Gastrocnemius medialis (tissue), 4 donors: Measurements from ENCODE around the gene PRAMEF4. TPM values are rescaled to one million over a fixed set of nuclear protein-coding genes. Genes with fewer than 3 reads are reported as not detected.
"Not testable (repeated sequence)": the region's sequence is repeated elsewhere in the genome, so short reads cannot be mapped to it uniquely, and the experiment has no call there.

ENCODE experiments used
- ATAC-seq, 2 donors: fragments of 150-250 bp; one replicate each; pipeline ENCODE4 v1.9.1; 2016
- DNase-seq, 2 donors: peaks; one replicate each; pipeline ENCODE4 v3.0.0-alpha.2; 2019
- H3K27ac ChIP-seq, 4 donors: fragments of 200-600 bp; sonication (generic); 1 replicate in 1 of 4; 2 replicates in 3 of 4; pipeline ENCODE4 v1.5.1; 2016 to 2018; ENCODE audit warnings: mild to moderate bottlenecking in 2 of 4, moderate library complexity in 1 of 4
- H3K27me3 ChIP-seq, 3 donors: fragments of 200-600 bp; sonication (generic) in 2 of 3; 1 replicate in 1 of 3; 2 replicates in 2 of 3; pipeline versions ENCODE4 v1.5.1 to v1.6.0; 2016 to 2019; ENCODE audit warnings: mild to moderate bottlenecking in 1 of 3, moderate library complexity in 1 of 3
- H3K36me3 ChIP-seq, 2 donors: fragments of 200-600 bp; sonication (generic) in 1 of 2; one replicate each; pipeline ENCODE4 v1.5.1; 2017 to 2018
- H3K4me1 ChIP-seq, 2 donors: fragments of 200-600 bp; sonication (generic) in 1 of 2; one replicate each; pipeline ENCODE4 v1.5.1; 2016 to 2017; ENCODE audit warnings: mild to moderate bottlenecking in 2 of 2
- H3K4me3 ChIP-seq, 4 donors: fragments of 200-600 bp; sonication (generic) in 3 of 4; 1 replicate in 1 of 4; 2 replicates in 3 of 4; pipeline ENCODE4 v1.5.1; 2016 to 2019; ENCODE audit warnings: mild to moderate bottlenecking in 2 of 4
- H3K9me3 ChIP-seq, 3 donors: fragments of 200-600 bp; sonication (generic) in 2 of 3; 1 replicate in 1 of 3; 2 replicates in 2 of 3; pipeline ENCODE4 v1.5.1; 2016 to 2019
- CTCF ChIP-seq, 5 experiments: fragments of 450-650 bp in 3 of 5; fragments of 200-600 bp in 2 of 5; sonication (generic) in 2 of 5; IDR thresholded peaks in 4 of 5; conservative IDR thresholded peaks in 1 of 5; 1 replicate in 4 of 5; 2 replicates in 1 of 5; pipeline ENCODE4 v1.5.1; 2016 to 2019; ENCODE audit warnings: antibody characterized with exemption in 5 of 5, mild to moderate bottlenecking in 3 of 5, moderate library complexity in 3 of 5
- in situ Hi-C, 4 donors: fragments of 200-750 bp; cut with MboI; loops; one replicate each; pipeline versions ENCODE4 v1.15.0 to v1.8.0; 2017; ENCODE audit warnings: low sequenced_read_pairs in 4 of 4
- intact Hi-C: fragments of 100-400 bp; cut with DNase I; formaldehyde crosslinking; loops from one replicate; pipeline ENCODE4 v1.15.1; 2023; ENCODE audit warnings: low total_unique reads
- total RNA-seq, 4 donors: library from RNA; depleted of rRNA; stranded (reverse); fragments of >200 nt; gene quantifications; one replicate each; pipeline versions ENCODE4 v1.1.0 to v1.2.3, GENCODE V29; 2016

The PRAMEF4 gene
- total RNA-seq, result not detected

GRCh38 chr1:12886101-12886500 lies at the start of gene PRAMEF4:
PRAMEF4 (minus strand) TSS chr1:12886201; CDS start chr1:12883394, 2,807 bp downstream.
- H3K27ac ChIP-seq, H3K4me1 ChIP-seq, DNase-seq, H3K4me3 ChIP-seq, intact Hi-C loops, ATAC-seq, H3K27me3 ChIP-seq, H3K9me3 ChIP-seq, H3K36me3 ChIP-seq, in situ Hi-C loops: not testable (repeated sequence)

- in situ Hi-C loops, ATAC-seq, DNase-seq, H3K27ac ChIP-seq, H3K4me3 ChIP-seq, H3K36me3 ChIP-seq, H3K9me3 ChIP-seq, H3K4me1 ChIP-seq, intact Hi-C loops, H3K27me3 ChIP-seq: not testable (repeated sequence)
Measured at GRCh38 chr1:12924368-12924767, 38.4 kb upstream of the PRAMEF4 start.

- in situ Hi-C loops, DNase-seq, ATAC-seq, H3K36me3 ChIP-seq, H3K9me3 ChIP-seq, H3K4me3 ChIP-seq, H3K4me1 ChIP-seq, intact Hi-C loops, H3K27me3 ChIP-seq, H3K27ac ChIP-seq: not testable (repeated sequence)
- TF ChIP-seq CTCF (IDR thresholded peaks at IDR 0.05 in 4 of 5, conservative IDR thresholded peaks at IDR 0.05 in 1 of 5), result peak in 1 of 5 experiments; percentile 20
Measured at GRCh38 chr1:12921749-12922148, 35.7 kb upstream of the PRAMEF4 start.

- intact Hi-C loops, H3K4me3 ChIP-seq, in situ Hi-C loops, H3K36me3 ChIP-seq, ATAC-seq, DNase-seq, H3K27ac ChIP-seq, H3K4me1 ChIP-seq, H3K9me3 ChIP-seq, H3K27me3 ChIP-seq: not testable (repeated sequence)
Measured at GRCh38 chr1:12916310-12916709, 30.3 kb upstream of the PRAMEF4 start, which contains the start of gene PRAMEF7. PRAMEF7 (plus strand) TSS chr1:12916610; CDS start chr1:12917693, 1,083 bp downstream.

GRCh38 chr1:12903793-12904572 lies 18.0 kb upstream of the PRAMEF4 start:
- H3K4me3 ChIP-seq, H3K9me3 ChIP-seq, ATAC-seq, H3K36me3 ChIP-seq, H3K4me1 ChIP-seq, DNase-seq, H3K27me3 ChIP-seq, intact Hi-C loops, H3K27ac ChIP-seq, in situ Hi-C loops: not testable (repeated sequence)

GRCh38 chr1:12899186-12899585 lies 13.2 kb upstream of the PRAMEF4 start:
- H3K27ac ChIP-seq, H3K4me1 ChIP-seq, intact Hi-C loops, H3K9me3 ChIP-seq, ATAC-seq, H3K27me3 ChIP-seq, in situ Hi-C loops, H3K4me3 ChIP-seq, DNase-seq, H3K36me3 ChIP-seq: not testable (repeated sequence)

- in situ Hi-C loops, H3K27me3 ChIP-seq, ATAC-seq, H3K4me3 ChIP-seq, intact Hi-C loops, H3K27ac ChIP-seq, H3K4me1 ChIP-seq, H3K36me3 ChIP-seq, H3K9me3 ChIP-seq, DNase-seq: not testable (repeated sequence)
Measured at GRCh38 chr1:12898170-12898569, 12.2 kb upstream of the PRAMEF4 start, which contains the start of gene PRAMEF10. PRAMEF10 (minus strand) TSS chr1:12898270; CDS start chr1:12895847, 2,423 bp downstream.

- H3K4me1 ChIP-seq, H3K27me3 ChIP-seq, ATAC-seq, in situ Hi-C loops, H3K9me3 ChIP-seq, H3K27ac ChIP-seq, DNase-seq, intact Hi-C loops, H3K4me3 ChIP-seq, H3K36me3 ChIP-seq: not testable (repeated sequence)
Measured at GRCh38 chr1:12878453-12878852, 7.5 kb downstream of the PRAMEF4 start.

GRCh38 chr1:12863131-12863880 lies 22.7 kb downstream of the PRAMEF4 start:
- in situ Hi-C loops, DNase-seq, H3K4me3 ChIP-seq, intact Hi-C loops, H3K27ac ChIP-seq, H3K9me3 ChIP-seq, ATAC-seq, H3K4me1 ChIP-seq, H3K36me3 ChIP-seq, H3K27me3 ChIP-seq: not testable (repeated sequence)

- H3K27me3 ChIP-seq, intact Hi-C loops, ATAC-seq, H3K9me3 ChIP-seq, H3K4me1 ChIP-seq, H3K36me3 ChIP-seq, H3K27ac ChIP-seq, in situ Hi-C loops, H3K4me3 ChIP-seq, DNase-seq: not testable (repeated sequence)
Measured at GRCh38 chr1:12856786-12857185, 29.2 kb downstream of the PRAMEF4 start, which contains the start of gene PRAMEF2. PRAMEF2 (plus strand) TSS chr1:12857086; CDS start chr1:12859010, 1,924 bp downstream.
